WTC11 (cell line): ENCODE results near the gene ARID1A.

ENCODE experiments used
- ATF1 ChIP-seq: sonication (generic); formaldehyde crosslinking; IDR thresholded peaks from 2 replicates; pipeline ENCODE4 v1.8.1; 2023; ENCODE audit warnings: mild to moderate bottlenecking, moderate library complexity, missing genetic modification reagents
- CTCF ChIP-seq: fragments of 200-600 bp; IDR thresholded peaks from 2 replicates; pipeline ENCODE4 v1.8.0; 2022; ENCODE audit warnings: antibody characterized with exemption
- FOXK1 ChIP-seq: sonication (generic); formaldehyde crosslinking; IDR thresholded peaks from 2 replicates; pipeline ENCODE4 v1.8.0; 2022; ENCODE audit warnings: mild to moderate bottlenecking, moderate library complexity, missing genetic modification reagents
- HMGXB4 ChIP-seq: sonication (generic); formaldehyde crosslinking; IDR thresholded peaks from 2 replicates; pipeline ENCODE4 v1.8.1; 2023; ENCODE audit warnings: mild to moderate bottlenecking, moderate library complexity, missing genetic modification reagents
- MAX ChIP-seq: sonication (generic); formaldehyde crosslinking; IDR thresholded peaks from 2 replicates; pipeline ENCODE4 v1.8.0; 2022; ENCODE audit warnings: mild to moderate bottlenecking, missing genetic modification reagents
- NFYB ChIP-seq: sonication (generic); formaldehyde crosslinking; conservative IDR thresholded peaks from 2 replicates; pipeline ENCODE4 v1.8.0; 2022; ENCODE audit warnings: low read depth, missing genetic modification reagents
- TP53 ChIP-seq: sonication (generic); formaldehyde crosslinking; IDR thresholded peaks from 2 replicates; pipeline ENCODE4 v1.8.1; 2023; ENCODE audit warnings: mild to moderate bottlenecking, missing genetic modification reagents
- ZNF317 ChIP-seq: sonication (generic); formaldehyde crosslinking; IDR thresholded peaks from 2 replicates; pipeline ENCODE4 v1.8.1; 2023; ENCODE audit warnings: low read depth, mild to moderate bottlenecking, moderate library complexity, missing genetic modification reagents, borderline replicate concordance
- TF ChIP-seq, protein P1 (sequence below): sonication (generic); formaldehyde crosslinking; IDR thresholded peaks from 2 replicates; pipeline ENCODE4 v1.8.1; 2022; ENCODE audit warnings: missing genetic modification reagents, borderline replicate concordance
- TF ChIP-seq, protein P2 (sequence below): sonication (generic); formaldehyde crosslinking; IDR thresholded peaks from 2 replicates; pipeline ENCODE4 v1.8.1; 2023; ENCODE audit warnings: mild to moderate bottlenecking, missing genetic modification reagents, moderate library complexity

DNA sequence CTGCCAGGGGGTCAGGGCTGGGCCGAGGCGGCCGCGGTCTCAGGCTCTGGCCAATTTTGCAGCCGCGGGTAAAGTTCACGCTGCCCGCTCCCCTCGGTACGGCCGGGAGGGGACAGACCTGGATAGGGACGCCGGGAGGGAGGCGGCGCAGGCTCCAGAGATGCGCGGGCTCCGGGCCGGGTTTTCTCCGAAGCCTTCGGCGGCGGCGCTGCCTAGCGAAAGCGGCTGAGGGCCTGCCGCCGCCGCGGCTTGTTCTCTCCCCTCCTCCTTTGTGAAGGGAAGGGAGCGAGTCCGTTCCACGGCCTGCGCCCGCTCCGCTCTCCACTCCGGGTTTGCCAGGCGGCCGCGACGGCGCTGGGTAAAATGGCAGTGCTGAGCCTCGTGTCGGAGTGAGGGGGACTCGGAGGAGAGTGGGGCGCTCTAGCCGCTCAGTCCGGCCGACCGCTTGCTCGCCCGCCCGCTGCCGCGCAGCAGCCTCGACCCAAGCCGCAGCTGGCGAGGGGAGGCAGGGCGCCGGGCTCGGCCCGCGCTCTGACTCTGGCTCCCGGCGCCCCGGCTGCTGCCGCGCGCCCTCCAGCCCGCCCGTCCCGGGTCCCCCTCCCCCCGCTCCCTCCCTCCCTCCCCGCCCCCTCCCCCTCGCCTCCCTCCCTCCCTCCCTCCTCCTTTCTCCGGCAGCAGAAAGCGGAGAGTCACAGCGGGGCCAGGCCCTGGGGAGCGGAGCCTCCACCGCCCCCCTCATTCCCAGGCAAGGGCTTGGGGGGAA lies at the start of gene ARID1A:
- no peak for TF ChIP-seq TP53 (CRISPR knock-in tag)
- TF ChIP-seq CTCF = no peak
- TF ChIP-seq, protein P1, sequence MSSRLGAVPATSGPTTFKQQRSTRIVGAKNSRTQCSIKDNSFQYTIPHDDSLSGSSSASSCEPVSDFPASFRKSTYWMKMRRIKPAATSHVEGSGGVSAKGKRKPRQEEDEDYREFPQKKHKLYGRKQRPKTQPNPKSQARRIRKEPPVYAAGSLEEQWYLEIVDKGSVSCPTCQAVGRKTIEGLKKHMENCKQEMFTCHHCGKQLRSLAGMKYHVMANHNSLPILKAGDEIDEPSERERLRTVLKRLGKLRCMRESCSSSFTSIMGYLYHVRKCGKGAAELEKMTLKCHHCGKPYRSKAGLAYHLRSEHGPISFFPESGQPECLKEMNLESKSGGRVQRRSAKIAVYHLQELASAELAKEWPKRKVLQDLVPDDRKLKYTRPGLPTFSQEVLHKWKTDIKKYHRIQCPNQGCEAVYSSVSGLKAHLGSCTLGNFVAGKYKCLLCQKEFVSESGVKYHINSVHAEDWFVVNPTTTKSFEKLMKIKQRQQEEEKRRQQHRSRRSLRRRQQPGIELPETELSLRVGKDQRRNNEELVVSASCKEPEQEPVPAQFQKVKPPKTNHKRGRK (CRISPR knock-in tag) = no peak
- no peak for TF ChIP-seq ZNF317 (CRISPR knock-in tag)
- TF ChIP-seq HMGXB4 (CRISPR knock-in tag) = peak; percentile 90
- TF ChIP-seq, protein P2, sequence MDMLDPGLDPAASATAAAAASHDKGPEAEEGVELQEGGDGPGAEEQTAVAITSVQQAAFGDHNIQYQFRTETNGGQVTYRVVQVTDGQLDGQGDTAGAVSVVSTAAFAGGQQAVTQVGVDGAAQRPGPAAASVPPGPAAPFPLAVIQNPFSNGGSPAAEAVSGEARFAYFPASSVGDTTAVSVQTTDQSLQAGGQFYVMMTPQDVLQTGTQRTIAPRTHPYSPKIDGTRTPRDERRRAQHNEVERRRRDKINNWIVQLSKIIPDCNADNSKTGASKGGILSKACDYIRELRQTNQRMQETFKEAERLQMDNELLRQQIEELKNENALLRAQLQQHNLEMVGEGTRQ (CRISPR knock-in tag) = no peak
- TF ChIP-seq NFYB (CRISPR knock-in tag) = no peak
- TF ChIP-seq MAX = peak; percentile 87
- peak; percentile 67; the same call in 1 of the 2 replicates for TF ChIP-seq FOXK1
- no peak for TF ChIP-seq ATF1 (CRISPR knock-in tag)
